NCI-H2081 (cell line): ENCODE results near the gene GLIS1.
"Not testable (repeated sequence)": the region's sequence is repeated elsewhere in the genome, so short reads cannot be mapped to it uniquely, and the experiment has no call there.

Source experiments
- DNase-seq, 2 experiments: peaks; one replicate each; lab custom pipeline; 2025; lab: John Stamatoyannopoulos, UW

GLIS1 gene

DNA sequence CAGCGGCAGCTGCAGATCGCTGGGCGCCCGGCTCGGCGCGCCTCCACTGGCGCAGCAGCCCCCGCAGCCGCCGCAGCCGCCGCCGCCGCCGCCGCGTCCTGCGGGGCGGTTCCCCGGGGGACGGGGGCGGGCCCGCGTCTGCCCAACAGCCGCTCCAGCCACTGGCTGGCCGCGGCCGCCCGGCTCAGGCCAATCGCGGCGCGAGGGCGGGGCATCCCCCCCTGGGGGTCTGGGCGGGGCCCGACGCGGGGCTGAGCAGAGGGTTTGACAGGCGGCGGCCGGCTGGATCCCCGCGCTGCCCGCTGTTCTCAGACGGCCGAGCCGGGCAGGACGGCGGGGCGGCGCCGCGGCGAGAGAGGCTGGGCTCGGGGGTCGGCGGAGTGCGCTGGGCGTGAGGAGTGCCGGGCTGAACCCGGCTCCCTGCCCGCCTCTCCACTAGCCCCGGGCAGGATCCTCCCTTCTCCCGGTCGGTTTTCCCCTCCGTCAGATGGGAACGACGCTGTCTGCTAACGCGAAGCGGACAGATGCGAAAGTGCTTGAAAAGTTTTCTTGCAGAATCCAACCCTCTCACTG lies at the start of gene GLIS1:
TSS of gene GLIS1 (minus strand) at position 56 of the 573 bp plus-strand sequence. CDS start 1,100 bp downstream, outside the sequence.
- DNase-seq: peak; percentile 75 to 86

DNA sequence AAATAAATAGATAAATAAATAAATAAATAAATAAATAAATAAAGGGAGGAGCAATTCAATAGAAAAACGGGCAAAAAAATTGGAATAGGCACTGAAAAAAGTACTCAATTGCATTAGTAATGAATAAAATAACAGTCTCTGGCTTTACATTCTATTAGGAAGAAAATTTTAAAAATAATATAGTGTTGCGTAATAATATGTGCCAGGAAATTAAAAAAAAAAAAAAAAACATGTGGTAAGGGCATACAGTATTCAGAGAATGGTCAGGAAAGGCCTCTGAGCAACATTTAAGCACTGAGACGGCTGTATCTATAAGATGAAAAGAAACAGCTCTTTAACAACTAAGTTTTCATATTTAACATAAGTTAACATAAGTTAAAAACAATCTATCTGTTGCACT lies 48.7 kb upstream of the GLIS1 start:
- DNase-seq: no peak

DNA sequence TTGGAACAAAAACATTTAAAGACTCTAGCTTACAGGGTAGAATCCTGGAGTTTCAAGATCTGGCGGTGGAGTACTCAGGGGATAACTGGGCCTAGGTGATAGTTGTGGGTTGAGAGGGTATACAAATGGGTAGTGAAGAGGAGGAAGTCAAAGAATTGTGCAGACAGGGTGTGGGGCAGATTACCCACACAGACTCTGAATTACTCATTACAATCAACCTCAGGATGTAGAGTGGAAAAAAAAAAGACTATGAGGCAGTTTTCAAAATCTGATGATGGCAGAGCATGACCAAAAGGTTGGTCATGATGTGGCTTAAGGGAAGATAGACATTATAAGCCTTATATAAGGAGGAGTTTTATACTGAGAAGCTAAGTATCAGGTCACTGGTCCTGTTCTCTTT lies 44.1 kb upstream of the GLIS1 start:
- no peak for DNase-seq

DNA sequence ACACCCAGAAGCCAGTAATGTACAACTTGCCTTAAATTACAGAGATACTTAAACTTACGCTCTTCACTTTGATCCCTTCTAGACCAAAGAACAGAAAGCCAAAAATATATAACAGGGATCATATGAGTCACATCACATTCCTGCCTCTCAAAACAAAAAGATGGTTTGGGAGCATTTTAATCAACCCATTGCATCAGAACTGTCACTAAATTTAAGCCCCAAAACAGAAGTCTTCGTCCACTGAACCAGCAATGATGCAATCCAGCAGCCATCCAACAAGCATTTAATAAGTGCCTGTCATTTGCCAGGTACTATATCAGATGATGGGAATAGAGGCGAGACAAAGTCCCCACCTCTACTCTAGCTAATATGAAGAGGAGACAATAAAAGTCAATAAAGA lies 42.7 kb upstream of the GLIS1 start:
- no peak for DNase-seq

DNA sequence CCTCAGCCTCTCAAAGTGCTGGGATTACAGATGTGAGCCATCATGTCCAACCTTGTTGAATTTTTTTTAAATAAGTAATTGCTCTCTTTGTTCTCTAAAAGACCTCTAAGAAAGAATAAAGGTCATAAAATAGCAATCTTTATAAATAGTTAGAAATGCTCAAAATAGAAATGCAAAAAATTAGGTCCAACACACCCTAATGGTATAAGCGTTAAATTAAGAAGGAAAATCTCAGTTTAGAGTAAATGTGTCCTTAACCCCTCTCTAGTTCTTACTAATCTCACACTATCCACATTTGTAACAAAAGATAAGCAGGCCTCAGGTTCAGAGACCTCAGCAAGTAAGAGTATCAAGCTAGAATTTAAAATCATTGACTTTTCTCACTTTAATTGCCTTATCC lies 38.3 kb upstream of the GLIS1 start:
- no peak for DNase-seq

DNA sequence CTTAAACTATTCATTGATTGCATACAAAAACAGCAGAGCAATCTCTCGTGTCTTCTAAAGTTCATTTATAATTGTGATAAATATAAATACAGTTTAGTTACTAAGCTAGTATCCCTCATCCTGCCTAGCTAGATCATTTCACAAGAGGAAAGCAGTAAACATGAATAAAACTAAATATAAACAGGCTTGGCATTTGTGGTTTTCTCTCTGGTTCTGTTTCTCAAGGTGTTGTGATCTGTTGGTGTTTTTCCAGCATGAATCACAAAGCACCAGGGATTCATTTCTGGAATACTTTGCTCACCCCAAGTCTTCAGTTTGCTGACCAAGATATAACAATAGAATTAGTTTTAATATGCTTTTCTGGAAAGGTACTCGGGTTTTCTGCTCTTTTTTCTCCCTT lies 32.7 kb upstream of the GLIS1 start:
- no peak for DNase-seq

DNA sequence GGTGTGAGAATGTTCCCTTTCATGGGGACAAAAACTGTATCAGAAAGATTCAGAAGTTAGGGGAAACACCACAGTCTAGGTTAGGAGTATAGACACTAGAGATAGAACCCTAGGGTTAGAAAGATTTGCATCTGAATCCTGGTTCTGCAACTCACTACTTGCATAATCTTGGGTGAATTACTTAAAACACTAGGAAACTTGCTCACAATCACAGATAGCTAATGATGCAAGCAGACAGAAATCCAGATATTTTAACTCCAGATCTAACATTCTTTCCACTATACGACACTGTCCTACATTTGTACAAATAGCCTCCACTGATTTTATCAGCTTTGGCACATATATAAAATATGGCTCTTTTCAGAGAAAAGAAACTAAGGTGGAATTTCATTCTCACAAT lies 30.8 kb upstream of the GLIS1 start:
- no peak for DNase-seq

DNA sequence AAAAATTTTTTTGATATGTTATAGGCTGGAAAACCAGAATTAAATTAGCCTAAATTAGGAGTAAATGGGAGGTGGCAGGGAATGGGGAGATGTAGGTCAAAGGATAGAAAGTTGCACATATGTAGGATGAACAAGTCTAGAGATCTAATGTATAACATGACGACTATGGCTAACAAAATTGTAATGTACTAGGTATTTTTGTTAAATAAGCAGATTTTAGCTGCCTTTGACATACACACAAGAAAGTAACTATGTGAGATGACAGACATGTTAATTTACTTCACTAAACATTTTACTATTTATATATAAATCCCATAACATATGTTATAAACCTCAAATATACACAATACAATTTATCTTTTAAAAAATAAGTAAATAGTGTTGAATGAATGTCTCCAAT lies 30.2 kb upstream of the GLIS1 start:
- DNase-seq: no peak

DNA sequence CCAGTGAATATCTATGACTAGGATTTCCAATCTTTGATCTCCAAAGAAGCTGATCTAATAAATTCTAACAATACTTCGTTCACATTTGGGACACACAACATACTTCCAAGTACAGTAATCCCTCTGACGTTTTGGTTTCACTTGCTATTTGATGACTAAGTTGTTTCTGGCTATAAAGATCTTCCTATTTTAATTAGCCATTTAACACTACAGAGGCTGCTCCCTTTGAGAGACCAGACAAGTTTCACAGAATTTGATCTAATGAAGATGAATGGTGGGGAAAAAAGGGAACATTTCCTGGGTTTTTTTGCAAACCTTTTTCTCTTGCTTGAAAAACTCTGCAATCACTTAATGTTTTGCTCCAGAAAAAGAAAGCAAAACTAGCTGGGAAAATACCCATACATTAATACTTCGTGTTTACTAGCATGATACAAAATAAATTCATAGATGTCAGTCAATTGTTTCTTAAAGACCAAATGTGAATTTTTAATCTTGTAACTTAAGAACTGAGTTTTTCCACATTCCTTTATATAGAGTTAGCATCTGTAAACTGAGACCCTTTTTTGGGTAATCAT lies 28.0 kb upstream of the GLIS1 start:
- DNase-seq: no peak

DNA sequence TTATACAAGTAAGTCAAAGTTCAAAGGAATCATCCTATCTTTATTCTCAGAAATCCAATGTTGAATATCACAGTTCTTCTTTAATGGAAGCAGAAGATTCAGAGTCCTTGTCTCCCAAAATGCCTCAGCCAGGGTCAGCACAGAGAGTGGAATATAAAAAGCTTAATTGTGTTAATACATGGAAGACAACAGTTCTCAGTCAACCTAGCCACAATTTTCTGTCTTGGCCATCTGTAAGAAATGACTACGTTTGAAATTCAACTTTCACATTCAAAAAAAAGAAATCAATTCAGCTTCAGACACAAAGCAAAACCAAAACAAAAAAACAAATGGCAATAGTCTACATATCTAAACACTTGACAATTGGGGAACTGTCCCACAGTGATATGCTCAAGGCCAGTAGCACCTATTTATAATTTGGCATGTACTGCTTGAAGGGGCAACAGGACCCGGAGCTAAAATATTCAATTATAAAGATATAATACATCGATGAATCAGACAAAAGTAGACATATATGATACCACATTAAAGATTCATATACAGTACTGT lies 27.3 kb upstream of the GLIS1 start:
- no peak for DNase-seq

DNA sequence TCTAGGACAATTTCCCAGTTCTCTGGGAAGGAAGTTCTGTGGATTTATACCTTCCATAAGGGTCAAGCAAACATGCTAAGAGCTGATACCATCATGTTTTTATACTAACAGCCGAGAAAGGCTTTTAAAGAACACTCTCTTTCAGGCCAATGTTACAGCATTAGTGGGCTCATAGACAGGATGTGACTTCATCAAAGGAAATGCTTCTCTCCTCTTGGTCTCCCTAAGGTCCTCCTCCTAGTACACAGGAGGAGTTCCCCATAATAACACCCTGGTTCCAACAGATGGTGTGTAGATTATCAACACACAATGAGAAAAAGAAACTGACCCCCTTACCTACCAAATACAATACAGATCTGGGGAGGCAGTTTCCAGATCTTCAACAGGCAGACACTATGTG lies 26.7 kb upstream of the GLIS1 start:
- no peak for DNase-seq

DNA sequence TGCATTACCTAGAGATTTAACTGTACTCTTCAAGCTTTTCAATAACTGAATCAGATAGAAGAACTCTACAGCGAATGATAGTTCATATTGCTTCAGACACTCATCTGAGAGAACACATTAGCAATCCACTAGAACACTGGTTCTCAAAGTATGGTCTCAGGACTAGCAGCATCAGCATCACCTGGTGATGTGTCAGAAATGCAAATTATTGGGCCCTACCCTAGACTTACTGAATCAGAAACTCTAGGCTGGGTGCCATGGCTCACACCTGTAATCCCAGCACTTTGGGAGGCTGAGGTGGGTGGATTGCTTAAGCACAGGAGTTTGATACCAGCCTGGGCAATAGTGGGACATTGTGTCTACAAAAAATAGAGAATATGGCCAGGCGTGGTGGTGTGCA lies 24.9 kb upstream of the GLIS1 start:
- no peak for DNase-seq

DNA sequence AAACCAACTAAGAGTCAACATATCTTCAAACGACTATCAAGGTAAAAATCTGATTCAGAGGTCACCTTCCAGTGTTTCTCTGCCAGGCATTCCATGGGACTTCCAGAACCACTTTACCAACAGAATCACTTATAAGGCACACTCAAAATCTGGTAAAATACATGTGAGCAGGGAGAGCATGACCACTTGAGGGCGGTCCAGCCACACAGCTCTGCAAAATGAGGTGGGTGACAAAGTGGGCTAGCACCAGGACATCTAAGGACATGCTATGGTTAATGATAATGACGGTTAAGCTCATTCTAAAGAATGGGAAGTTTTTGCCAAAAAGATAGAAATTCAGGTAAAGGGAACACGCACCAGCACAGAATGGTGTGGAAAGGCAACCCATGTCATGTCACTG lies 24.5 kb upstream of the GLIS1 start:
- DNase-seq: no peak

DNA sequence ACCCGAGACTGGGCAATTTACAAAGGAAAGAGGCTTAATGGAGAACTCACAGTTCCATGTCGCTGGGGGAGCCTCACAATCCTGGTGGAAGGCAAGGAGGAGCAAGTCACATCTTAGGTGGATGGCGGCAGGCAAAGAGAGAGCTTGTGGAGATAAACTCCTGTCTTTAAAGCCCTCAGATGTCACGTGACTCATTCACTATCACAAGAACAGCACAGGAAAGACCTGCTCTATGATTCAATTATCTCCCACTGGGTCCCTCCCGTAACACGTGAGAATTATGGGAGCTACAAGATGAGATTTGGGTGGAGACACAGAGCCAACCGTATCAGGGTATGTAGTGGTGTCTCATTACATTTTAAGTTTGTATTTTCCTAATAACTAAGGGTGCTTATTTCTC lies 21.5 kb upstream of the GLIS1 start:
- DNase-seq: not testable (repeated sequence)

DNA sequence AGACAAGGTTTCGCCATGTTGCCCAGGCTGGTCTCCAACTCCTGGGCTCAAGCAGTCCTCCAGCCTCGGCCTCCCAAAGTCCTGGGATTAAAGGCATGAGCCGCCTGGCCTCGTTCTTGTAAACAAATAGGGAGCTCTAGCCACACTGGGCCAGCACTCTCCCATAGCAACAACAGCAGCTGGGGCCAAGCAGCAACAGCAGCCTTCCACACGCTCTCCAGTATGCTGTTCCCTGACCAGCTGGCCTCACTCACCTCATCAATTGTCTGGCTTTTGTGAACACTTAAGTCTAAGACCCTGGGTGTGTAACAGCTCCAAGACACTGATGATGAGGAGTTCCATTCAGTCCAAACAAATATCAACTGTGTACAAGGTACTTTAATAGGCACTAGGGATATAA lies 16.9 kb upstream of the GLIS1 start:
- no peak for DNase-seq

DNA sequence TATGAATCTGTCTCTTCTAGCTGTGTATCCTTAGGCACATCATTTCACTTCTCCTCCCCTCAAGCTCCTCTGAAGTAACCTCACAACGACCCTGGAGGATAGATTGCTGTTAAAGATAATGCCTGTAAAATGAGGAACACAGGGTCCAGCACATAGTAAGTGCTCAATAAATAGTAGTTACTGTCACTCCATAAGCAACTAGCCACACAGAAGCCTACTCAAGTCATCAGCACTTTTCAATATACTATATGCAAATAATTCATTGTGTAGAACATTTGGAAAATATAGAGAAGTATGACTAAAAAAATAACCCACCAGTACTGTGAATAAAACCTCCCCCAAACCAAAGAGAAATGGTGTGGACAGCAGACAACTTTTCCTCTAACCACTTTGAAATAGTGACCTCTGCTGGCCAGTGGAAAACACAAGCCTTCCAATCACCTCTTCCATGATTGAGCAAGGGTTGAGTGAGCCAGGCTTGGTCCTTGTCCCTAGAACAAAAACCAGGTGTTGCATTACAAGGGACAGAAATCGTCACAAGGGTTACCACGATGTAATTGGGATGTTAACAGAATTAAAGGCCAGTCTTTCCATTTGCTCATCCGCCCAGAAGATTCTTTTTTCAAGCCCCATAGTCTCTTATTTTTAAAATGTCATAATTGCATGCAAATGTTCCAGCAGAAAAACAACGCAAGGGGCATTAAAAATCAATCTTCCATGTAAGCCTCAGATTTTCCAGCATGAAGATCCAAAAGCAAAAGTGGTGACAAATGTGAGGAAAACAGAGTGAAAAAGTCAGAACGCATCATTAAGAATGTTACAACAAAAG lies 15.7 kb upstream of the GLIS1 start:
- peak; percentile 26 to 38 for DNase-seq

DNA sequence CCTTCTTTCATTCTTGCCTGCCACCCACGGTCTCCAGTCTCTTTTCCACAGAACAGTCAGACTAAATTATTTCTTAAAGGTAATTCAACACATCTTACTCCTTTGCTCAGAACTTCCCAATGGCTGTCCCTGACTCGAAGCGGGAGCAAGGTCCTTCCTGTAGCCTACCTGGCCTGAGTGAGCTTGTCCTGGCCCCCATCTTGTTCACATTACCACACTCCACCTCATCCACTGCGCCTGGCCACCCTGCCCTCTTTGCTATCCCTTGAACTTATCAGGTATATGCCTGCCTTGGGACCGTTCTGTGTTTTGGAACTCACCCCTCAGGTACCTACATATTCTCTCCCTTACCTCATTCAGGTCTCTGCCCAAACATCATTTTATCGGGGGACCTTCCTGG lies 13.3 kb upstream of the GLIS1 start:
- DNase-seq: no peak

DNA sequence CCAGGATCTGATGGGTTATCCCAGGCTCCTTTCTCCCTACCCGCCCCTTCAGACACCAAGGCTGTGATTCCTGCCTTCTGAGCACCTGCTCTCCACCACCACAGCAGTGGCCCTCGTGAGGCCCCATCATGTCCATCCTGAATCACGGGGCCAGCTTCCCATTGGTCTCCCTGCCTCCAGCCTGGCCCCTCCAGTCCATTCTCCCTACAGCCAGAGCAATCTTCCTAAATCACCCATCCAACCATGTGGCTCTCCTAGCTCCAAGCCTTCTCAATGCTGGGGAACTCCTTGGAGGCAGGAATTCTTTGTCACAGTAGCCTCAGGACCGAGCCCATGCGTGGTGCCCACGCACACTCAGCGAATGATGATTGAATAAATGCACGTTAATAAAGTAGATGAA lies 8.9 kb upstream of the GLIS1 start:
- no peak for DNase-seq

DNA sequence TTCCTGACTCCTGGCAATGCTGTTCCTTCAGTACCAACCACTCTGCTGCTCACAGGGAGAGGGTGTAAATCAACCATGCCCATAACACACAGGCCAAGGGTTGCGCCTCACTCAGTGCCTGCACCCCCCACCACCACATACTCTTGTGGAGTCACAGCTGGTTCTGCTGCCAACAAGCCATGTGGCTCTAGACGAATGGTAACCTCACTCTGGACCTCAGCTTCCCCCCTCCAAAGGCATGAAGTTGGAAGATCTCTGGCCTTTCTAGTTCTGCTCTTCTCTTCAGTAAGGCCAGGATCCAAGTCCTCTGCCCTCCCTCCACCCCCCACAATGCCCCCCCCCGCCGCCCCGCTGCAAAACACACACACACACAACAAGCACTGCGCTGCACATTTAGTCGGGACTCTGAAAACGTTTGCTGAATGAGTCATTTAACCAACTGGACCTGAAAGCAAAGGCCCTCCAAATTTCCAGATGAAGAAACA lies 1.7 kb upstream of the GLIS1 start:
- DNase-seq: no peak

DNA sequence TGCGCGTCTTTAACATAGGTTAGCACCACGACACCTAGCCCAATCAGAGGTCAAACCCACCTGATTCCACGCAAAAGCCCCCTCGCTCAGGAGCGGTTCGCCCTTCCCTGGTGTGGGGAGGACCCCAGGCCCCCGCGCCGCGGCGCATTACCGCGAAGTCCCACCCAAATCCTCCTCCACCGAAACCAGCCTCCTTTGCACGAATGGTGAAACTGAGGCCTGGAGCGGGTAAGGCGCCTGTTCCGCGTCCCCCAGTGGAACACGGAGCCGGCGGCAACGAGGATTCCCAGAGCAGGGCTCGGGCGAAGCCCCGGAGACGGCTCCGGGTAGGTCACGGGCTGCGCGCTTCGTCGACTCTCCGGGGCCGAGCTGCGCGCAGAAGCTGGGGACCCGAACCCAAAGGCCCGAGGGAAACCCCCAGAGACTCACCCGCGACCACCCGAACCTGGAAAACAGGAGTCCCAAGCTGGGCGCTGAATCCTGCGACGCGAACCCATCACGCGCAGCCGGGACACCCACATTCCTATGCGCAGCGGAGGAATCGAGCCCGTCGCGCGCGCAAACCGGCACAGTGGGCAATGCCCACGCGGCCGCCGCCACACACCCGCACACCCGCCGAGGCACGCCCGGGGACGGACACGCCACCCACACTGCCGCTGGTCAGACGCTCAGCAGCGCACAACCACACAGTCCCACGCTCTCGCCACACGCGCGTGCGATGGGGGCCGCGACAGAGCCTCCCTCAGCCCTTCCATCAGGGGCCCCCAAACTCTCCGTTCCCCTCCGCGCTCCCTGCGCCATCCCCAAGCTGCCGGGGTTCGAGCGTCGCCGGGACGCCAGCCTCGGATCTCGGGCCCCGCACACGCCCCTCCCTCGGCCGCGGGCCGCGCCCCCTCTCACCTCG lies 507 bp downstream of the GLIS1 start:
- DNase-seq: no peak

DNA sequence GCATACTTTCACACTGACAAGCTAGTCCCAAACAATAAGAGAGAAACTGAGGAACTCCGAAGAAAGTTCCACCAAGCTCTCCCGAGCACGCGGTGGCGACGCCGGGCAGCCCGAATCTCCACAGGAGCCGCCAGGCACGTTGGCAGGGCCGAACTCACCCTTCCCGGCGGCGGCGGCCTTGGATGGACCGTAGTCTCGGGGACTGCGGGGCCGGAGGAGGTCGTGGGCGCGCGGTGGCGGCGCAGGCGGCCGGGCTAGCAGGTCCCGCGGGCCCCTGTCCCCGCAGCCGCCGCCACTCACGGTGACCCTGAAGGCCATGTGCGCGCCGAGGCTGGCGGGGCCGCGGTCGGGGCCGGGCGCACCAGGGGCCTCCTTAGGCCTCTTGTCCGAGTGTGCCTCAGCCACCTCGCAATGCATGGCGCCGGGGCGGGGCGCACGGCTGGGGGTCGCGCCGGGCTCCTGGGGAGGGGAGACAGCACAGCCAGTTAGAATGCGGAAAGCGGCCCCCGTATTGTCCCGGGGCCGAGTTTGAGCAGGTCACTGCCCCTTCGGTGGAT lies 1.2 kb downstream of the GLIS1 start:
- DNase-seq: no peak

DNA sequence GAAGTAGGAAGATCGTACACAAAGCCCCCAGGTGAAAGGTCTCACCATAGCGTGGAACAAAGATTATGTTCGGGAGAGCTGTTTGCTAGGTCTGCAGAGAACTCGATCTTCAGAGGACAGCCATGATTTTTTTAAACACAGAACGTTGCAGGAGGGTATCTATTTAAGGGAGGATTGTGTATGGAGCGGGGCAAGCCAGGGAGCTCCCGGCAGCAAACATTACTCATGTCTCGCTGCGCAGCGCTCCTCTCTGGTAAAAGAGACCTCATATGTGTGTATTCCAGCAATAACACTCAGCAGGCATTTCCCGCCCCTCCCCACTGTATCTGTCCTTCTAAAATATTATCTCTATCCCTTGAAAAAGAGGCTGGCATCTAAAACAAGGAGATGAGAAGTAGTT lies 2.7 kb downstream of the GLIS1 start:
- no peak for DNase-seq
